K562 (cell line): ENCODE measurements around the gene COP1. TPM values are rescaled to one million over a fixed set of nuclear protein-coding genes. Genes with fewer than 3 reads are reported as not detected.

Experiments used
- ATAC-seq: fragments of 200-7000 bp; cut with Tn5 transposase; 3 replicates; pipeline ENCODE4 v1.9.1; 2020; ENCODE audit warnings: moderate library complexity
- BruUV-seq: library from RNA; stranded (reverse); fragments of 400-500 nt; replicated peaks from 2 replicates; lab custom pipeline; 2021; lab: Mats Ljungman, UMichigan
- CTCF ChIA-PET: fragments of 300-600 bp; formaldehyde crosslinking; extraction: SDS; loops from one replicate; lab custom pipeline; 2021; ENCODE audit warnings: low intra/inter-chr PET ratio; lab: Yijun Ruan, JAX
- POLR2A ChIA-PET: fragments of 300-600, 350-650 bp; sonication (Branson Sonifier 250); formaldehyde crosslinking; extraction: SDS; loops from one replicate; lab custom pipeline; 2021; ENCODE audit warnings: antibody characterized with exemption, inconsistent platforms; lab: Yijun Ruan, JAX
- DNase-seq, 4 experiments: peaks; one replicate each; pipeline versions ENCODE4 v3.0.0 to v3.0.0-alpha.2; 2011 to 2018; ENCODE audit warnings: low spot score in 3 of 4, mixed read lengths in 3 of 4; ENCODE audit errors: extremely low read depth in 1 of 4
- FAIRE-seq: peaks from 2 replicates; lab custom pipeline; 2011; peaks lifted over from hg19 to GRCh38; lab: Jason Lieb, UNC
- H2AFZ ChIP-seq: 2 replicates; pipeline ENCODE4 v1.6.0; 2011; ENCODE audit warnings: low read depth, low read length, control low read depth, inconsistent platforms
- H3K27ac ChIP-seq: fragments of 200-600 bp; 3 replicates; pipeline ENCODE4 v1.8.0; 2011; ENCODE audit warnings: low read depth, mild to moderate bottlenecking, control low read depth, inconsistent platforms, low read length, moderate library complexity, mixed read lengths; ENCODE audit errors: extremely low read depth
- H3K27me3 ChIP-seq, 2 experiments: fragments of 300-600 bp in 1 of 2; 2 replicates in 1 of 2; 3 replicates in 1 of 2; pipeline versions ENCODE4 v1.6.0 to v1.8.0; 2011; ENCODE audit warnings: inconsistent platforms in 2 of 2, low read length in 2 of 2, mild to moderate bottlenecking in 1 of 2, mixed read lengths in 1 of 2, moderate library complexity in 1 of 2; ENCODE audit not compliant: control insufficient read depth in 2 of 2, insufficient read depth in 2 of 2
- H3K36me3 ChIP-seq: fragments of 300-600 bp; 3 replicates; pipeline ENCODE4 v1.8.0; 2011; ENCODE audit warnings: mild to moderate bottlenecking, low read length, inconsistent platforms; ENCODE audit not compliant: control insufficient read depth, insufficient read depth
- H3K4me1 ChIP-seq, 2 experiments: fragments of 200-600 bp in 1 of 2; replicated peaks in 1 of 2; 2 replicates in 1 of 2; 3 replicates in 1 of 2; pipeline versions ENCODE4 v1.5.1 to v1.8.0; 2011; ENCODE audit warnings: inconsistent platforms in 2 of 2, low read length in 2 of 2, mild to moderate bottlenecking in 1 of 2, mixed read lengths in 1 of 2, moderate library complexity in 1 of 2; ENCODE audit not compliant: control insufficient read depth in 2 of 2, insufficient read depth in 2 of 2
- H3K4me2 ChIP-seq: 2 replicates; pipeline ENCODE4 v1.6.1; 2011; ENCODE audit warnings: low read length, control low read depth, inconsistent platforms, mixed read lengths; ENCODE audit not compliant: insufficient read depth
- H3K4me3 ChIP-seq: fragments of 200-600 bp; sonication (generic), shearing (Covaris generic); 2 replicates; pipeline ENCODE4 v1.5.1; 2016; ENCODE audit warnings: control low read depth, inconsistent platforms
- H3K79me2 ChIP-seq: fragments of 200-600 bp; 3 replicates; pipeline ENCODE4 v1.8.0; 2011; ENCODE audit warnings: low read length, inconsistent platforms; ENCODE audit not compliant: control insufficient read depth, insufficient read depth
- H3K9ac ChIP-seq, 2 experiments: 2 replicates each; pipeline versions ENCODE4 v1.6.0 to v1.6.1; 2011; ENCODE audit warnings: low read depth in 2 of 2, low read length in 2 of 2, control low read depth in 1 of 2, inconsistent platforms in 1 of 2, mild to moderate bottlenecking in 1 of 2, mixed read lengths in 1 of 2; ENCODE audit not compliant: insufficient read depth in 1 of 2
- H3K9me1 ChIP-seq: one replicate; pipeline ENCODE4 v1.6.0; 2011; ENCODE audit warnings: inconsistent platforms, mild to moderate bottlenecking, low read length, moderate library complexity; ENCODE audit not compliant: control insufficient read depth, insufficient read depth
- H3K9me3 ChIP-seq: replicated peaks from 2 replicates; pipeline ENCODE4 v1.5.1; 2011; ENCODE audit warnings: low read depth, low read length, inconsistent platforms; ENCODE audit not compliant: control insufficient read depth, insufficient read depth
- H4K20me1 ChIP-seq: replicated peaks from 2 replicates; pipeline ENCODE4 v1.6.1; 2011; ENCODE audit warnings: low read length, inconsistent platforms, mixed read lengths; ENCODE audit not compliant: control insufficient read depth, insufficient read depth
- ELF4 ChIP-seq: fragments of 450-650 bp; formaldehyde crosslinking; IDR thresholded peaks from 2 replicates; pipeline ENCODE4 v1.4.0; 2022; ENCODE audit warnings: missing genetic modification characterization
- ERF ChIP-seq: fragments of 450-650 bp; formaldehyde crosslinking; IDR thresholded peaks from 2 replicates; pipeline ENCODE4 v1.4.0; 2020; ENCODE audit warnings: mild to moderate bottlenecking, mixed read lengths
- TAF1 ChIP-seq: IDR thresholded peaks from 2 replicates; pipeline ENCODE4 v1.6.1; 2011; ENCODE audit warnings: mild to moderate bottlenecking, low read length, moderate library complexity; ENCODE audit not compliant: insufficient read depth, control insufficient read depth, severe bottlenecking; ENCODE audit errors: extremely low read depth
- WGBS: fragments of 100-300 bp; shearing (Covaris generic); methylation state at CpG from one replicate; pipeline ENCODE4 v1.1.6; 2016; ENCODE audit warnings: low coverage, mixed read lengths; ENCODE audit not compliant: insufficient coverage; ENCODE audit errors: missing lambda C conversion rate; 5-methylcytosine and 5-hydroxymethylcytosine counted together
- in situ Hi-C: fragments of 300-500 bp; cut with MboI; formaldehyde crosslinking; loops from 4 replicates; pipeline ENCODE4 v1.15.0; 2018; ENCODE audit warnings: inconsistent platforms, mixed read lengths
- intact Hi-C: fragments of 100-400 bp; cut with micrococcal nuclease; formaldehyde crosslinking; loops from 2 replicates; pipeline ENCODE4 v1.14.2; 2022
- polyA plus RNA-seq, 8 experiments: library from polyadenylated mRNA; depleted of rRNA in 4 of 8; stranded (reverse) in 5 of 8; unstranded in 3 of 8; fragments of >200 nt; fragmentation: Nextera tagmentation in 2 of 8; fragmentation: Illumina TruSeq in 1 of 8; extraction: Ambion mirVana in 2 of 8; extraction: Trizol in 1 of 8; gene quantifications; 2 replicates each; pipeline versions ENCODE4 v1.2.1 to v1.2.3, GENCODE V29; 2011 to 2014; ENCODE audit warnings: inconsistent platforms in 1 of 8, missing spikeins in 1 of 8
- total RNA-seq, 7 experiments: library from RNA; depleted of rRNA in 6 of 7; stranded (reverse); fragments of >200 nt in 6 of 7; fragmentation: Illumina TruSeq in 2 of 7; extraction: Trizol in 2 of 7; gene quantifications; 2 replicates each; pipeline versions ENCODE4 v1.2.1 to v1.2.3, GENCODE V29; 2011 to 2021; ENCODE audit warnings: low replicate concordance in 1 of 7
- TF ChIP-seq, protein P1 (sequence below): fragments of 450-650 bp; IDR thresholded peaks from 2 replicates; pipeline ENCODE4 v1.6.1; 2016; ENCODE audit warnings: antibody characterized with exemption
- TF ChIP-seq, protein P2 (sequence below), 2 experiments: IDR thresholded peaks in 1 of 2; conservative IDR thresholded peaks in 1 of 2; 2 replicates each; pipeline ENCODE4 v1.6.1; 2016; ENCODE audit warnings: low read depth in 2 of 2, mild to moderate bottlenecking in 1 of 2, missing compliant biosample characterization in 1 of 2, missing genetic modification characterization in 1 of 2, moderate library complexity in 1 of 2
- TF ChIP-seq, protein P3 (sequence below): fragments of 450-650 bp; IDR thresholded peaks from 2 replicates; pipeline ENCODE4 v1.7.1; 2018; ENCODE audit warnings: mild to moderate bottlenecking, low read depth; ENCODE audit not compliant: partially characterized antibody
- TF ChIP-seq, protein P4 (sequence below): sonication (generic); formaldehyde crosslinking; IDR thresholded peaks from 2 replicates; pipeline ENCODE4 v1.8.0; 2022; ENCODE audit warnings: mild to moderate bottlenecking, missing genetic modification reagents
- TF ChIP-seq, protein P5 (sequence below): fragments of 250-450 bp; sonication (Bioruptor Pico); IDR thresholded peaks from 2 replicates; pipeline ENCODE4 v1.9.0; 2021; ENCODE audit warnings: mild to moderate bottlenecking, inconsistent platforms

COP1 gene
- total and polyA plus RNA-seq, 9 of the 15 experiments (the other 6 are each of a cell fraction or from before 2014, with no cell fraction given): 25.8 to 77.7 (median 58.6) TPM

DNA sequence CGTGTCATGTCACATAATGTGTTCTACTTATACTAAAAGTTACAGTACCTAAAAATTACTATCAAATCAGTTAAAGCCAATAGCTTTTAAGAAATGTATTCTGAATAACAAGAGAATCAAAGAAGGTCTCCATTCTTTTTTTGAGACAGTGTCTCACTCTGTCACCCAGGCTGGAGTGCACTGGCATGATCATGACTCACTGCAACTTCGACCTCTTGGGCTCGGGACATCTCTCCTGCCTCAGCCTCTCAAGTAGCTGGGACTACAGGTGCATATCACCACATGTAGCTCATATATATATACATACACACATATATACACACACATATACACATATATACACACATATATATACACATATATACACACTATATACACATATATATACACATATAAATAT is 20.1 kb downstream of the COP1 start (continued):
- TF ChIP-seq, protein P1, sequence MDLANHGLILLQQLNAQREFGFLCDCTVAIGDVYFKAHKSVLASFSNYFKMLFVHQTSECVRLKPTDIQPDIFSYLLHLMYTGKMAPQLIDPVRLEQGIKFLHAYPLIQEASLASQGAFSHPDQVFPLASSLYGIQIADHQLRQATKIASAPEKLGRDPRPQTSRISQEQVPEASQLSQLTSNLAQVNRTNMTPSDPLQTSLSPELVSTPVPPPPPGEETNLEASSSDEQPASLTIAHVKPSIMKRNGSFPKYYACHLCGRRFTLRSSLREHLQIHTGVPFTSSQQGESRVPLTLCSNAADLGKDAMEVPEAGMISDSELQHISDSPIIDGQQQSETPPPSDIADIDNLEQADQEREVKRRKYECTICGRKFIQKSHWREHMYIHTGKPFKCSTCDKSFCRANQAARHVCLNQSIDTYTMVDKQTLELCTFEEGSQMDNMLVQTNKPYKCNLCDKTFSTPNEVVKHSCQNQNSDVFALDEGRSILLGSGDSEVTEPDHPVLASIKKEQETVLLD: no peak
- TF ChIP-seq ELF4 (CRISPR knock-in tag): no peak

DNA sequence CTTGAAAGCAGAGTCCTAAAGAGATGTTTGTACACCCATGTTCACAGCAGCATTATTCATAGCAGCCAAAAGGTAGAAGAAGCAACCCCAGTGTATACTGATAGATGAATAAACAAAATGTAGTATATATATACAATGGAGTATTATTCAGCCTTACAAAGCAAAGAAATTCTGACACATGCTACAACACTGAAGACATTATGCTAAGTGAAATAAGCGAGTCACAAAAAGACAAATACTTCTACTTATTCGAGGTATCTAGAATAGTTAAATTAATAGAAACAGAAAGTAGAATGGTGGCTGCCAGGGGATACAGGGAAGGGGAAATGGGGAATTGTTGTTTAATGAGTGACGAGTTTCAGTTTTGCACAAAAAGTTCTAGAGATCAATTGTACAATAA is 23.5 kb downstream of the COP1 start:
- no peak overlapping the region for H3K4me2 ChIP-seq
- no peak for TF ChIP-seq ERF (CRISPR knock-in tag)
- TF ChIP-seq, protein P2, sequence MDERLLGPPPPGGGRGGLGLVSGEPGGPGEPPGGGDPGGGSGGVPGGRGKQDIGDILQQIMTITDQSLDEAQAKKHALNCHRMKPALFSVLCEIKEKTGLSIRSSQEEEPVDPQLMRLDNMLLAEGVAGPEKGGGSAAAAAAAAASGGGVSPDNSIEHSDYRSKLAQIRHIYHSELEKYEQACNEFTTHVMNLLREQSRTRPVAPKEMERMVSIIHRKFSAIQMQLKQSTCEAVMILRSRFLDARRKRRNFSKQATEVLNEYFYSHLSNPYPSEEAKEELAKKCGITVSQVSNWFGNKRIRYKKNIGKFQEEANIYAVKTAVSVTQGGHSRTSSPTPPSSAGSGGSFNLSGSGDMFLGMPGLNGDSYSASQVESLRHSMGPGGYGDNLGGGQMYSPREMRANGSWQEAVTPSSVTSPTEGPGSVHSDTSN (CRISPR knock-in tag; IDR thresholded peaks at IDR 0.05; ENCODE audit: low read depth): no peak
- TF ChIP-seq, protein P2 (tag; conservative IDR thresholded peaks at IDR 0.05; ENCODE audit: low read depth): no peak
- TF ChIP-seq, protein P3, sequence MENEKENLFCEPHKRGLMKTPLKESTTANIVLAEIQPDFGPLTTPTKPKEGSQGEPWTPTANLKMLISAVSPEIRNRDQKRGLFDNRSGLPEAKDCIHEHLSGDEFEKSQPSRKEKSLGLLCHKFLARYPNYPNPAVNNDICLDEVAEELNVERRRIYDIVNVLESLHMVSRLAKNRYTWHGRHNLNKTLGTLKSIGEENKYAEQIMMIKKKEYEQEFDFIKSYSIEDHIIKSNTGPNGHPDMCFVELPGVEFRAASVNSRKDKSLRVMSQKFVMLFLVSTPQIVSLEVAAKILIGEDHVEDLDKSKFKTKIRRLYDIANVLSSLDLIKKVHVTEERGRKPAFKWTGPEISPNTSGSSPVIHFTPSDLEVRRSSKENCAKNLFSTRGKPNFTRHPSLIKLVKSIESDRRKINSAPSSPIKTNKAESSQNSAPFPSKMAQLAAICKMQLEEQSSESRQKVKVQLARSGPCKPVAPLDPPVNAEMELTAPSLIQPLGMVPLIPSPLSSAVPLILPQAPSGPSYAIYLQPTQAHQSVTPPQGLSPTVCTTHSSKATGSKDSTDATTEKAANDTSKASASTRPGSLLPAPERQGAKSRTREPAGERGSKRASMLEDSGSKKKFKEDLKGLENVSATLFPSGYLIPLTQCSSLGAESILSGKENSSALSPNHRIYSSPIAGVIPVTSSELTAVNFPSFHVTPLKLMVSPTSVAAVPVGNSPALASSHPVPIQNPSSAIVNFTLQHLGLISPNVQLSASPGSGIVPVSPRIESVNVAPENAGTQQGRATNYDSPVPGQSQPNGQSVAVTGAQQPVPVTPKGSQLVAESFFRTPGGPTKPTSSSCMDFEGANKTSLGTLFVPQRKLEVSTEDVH: no peak
- TF ChIP-seq, protein P4, sequence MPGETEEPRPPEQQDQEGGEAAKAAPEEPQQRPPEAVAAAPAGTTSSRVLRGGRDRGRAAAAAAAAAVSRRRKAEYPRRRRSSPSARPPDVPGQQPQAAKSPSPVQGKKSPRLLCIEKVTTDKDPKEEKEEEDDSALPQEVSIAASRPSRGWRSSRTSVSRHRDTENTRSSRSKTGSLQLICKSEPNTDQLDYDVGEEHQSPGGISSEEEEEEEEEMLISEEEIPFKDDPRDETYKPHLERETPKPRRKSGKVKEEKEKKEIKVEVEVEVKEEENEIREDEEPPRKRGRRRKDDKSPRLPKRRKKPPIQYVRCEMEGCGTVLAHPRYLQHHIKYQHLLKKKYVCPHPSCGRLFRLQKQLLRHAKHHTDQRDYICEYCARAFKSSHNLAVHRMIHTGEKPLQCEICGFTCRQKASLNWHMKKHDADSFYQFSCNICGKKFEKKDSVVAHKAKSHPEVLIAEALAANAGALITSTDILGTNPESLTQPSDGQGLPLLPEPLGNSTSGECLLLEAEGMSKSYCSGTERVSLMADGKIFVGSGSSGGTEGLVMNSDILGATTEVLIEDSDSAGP (CRISPR knock-in tag): no peak
- TF ChIP-seq, protein P5, sequence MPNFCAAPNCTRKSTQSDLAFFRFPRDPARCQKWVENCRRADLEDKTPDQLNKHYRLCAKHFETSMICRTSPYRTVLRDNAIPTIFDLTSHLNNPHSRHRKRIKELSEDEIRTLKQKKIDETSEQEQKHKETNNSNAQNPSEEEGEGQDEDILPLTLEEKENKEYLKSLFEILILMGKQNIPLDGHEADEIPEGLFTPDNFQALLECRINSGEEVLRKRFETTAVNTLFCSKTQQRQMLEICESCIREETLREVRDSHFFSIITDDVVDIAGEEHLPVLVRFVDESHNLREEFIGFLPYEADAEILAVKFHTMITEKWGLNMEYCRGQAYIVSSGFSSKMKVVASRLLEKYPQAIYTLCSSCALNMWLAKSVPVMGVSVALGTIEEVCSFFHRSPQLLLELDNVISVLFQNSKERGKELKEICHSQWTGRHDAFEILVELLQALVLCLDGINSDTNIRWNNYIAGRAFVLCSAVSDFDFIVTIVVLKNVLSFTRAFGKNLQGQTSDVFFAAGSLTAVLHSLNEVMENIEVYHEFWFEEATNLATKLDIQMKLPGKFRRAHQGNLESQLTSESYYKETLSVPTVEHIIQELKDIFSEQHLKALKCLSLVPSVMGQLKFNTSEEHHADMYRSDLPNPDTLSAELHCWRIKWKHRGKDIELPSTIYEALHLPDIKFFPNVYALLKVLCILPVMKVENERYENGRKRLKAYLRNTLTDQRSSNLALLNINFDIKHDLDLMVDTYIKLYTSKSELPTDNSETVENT: no peak
- no peak for TF ChIP-seq TAF1

More for the DNA sequence above, 23.5 kb downstream of the COP1 start:
- ChIA-PET POLR2A (no interaction called here), CTCF (no interaction called here)
- H3K79me2 ChIP-seq: peaks cover 59% of the 10 kb centered on the region
- H3K36me3 ChIP-seq: peaks cover 21% of the 10 kb centered on the region; the same call in 1 of the 3 replicates
- DNase-seq: no peak
- H3K9ac ChIP-seq: no peak overlapping the region
- no peaks in the 10 kb centered on the region for H3K9me1 ChIP-seq
- ATAC-seq: no peak
- 84% methylated on average over 3 of the region's 3 CpGs for WGBS
- FAIRE-seq: no peak
- H3K27ac ChIP-seq: no peak overlapping the region
- no peaks in the 10 kb centered on the region for H4K20me1 ChIP-seq
- H3K4me3 ChIP-seq: no peak overlapping the region
- no peaks in the 10 kb centered on the region for H3K27me3 ChIP-seq
- H2AFZ ChIP-seq: no peak overlapping the region
- no peaks in the 10 kb centered on the region for H3K4me1 ChIP-seq
- in situ Hi-C loops: no loop called here
- no peaks in the 10 kb centered on the region for H3K9me3 ChIP-seq
- no TSS peak for BruUV-seq
- intact Hi-C loops: no loop called here
